GM12801 (cell line): ENCODE measurements around the gene MYO1D.

Source experiments
- TF ChIP-seq, protein P1 (sequence below): IDR thresholded peaks from one replicate; pipeline ENCODE4 v1.5.1; 2011; ENCODE audit warnings: control low read depth; ENCODE audit not compliant: insufficient read length; ENCODE audit errors: extremely low read depth

Gene MYO1D

DNA sequence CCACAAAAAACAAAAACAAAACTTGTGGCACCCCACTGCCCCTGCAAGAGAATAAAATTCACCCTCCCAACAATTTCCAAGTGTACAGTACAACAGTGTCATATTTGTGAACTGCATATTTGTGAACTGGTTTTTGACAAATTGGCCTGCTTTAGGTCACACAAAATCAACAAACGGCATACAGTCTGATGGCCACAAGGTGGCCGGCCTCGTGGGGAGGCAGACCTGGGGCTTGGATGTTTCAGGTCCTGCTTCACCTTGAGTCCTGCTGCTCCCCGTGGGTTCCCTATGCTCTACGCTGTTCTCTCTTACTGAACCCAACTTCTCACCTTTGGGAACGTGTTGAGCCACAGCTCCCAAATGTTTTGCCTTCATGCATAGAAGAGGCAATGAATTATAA lies 287.9 kb downstream of the MYO1D start:
- TF ChIP-seq, protein P1, sequence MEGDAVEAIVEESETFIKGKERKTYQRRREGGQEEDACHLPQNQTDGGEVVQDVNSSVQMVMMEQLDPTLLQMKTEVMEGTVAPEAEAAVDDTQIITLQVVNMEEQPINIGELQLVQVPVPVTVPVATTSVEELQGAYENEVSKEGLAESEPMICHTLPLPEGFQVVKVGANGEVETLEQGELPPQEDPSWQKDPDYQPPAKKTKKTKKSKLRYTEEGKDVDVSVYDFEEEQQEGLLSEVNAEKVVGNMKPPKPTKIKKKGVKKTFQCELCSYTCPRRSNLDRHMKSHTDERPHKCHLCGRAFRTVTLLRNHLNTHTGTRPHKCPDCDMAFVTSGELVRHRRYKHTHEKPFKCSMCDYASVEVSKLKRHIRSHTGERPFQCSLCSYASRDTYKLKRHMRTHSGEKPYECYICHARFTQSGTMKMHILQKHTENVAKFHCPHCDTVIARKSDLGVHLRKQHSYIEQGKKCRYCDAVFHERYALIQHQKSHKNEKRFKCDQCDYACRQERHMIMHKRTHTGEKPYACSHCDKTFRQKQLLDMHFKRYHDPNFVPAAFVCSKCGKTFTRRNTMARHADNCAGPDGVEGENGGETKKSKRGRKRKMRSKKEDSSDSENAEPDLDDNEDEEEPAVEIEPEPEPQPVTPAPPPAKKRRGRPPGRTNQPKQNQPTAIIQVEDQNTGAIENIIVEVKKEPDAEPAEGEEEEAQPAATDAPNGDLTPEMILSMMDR = no peak

- TF ChIP-seq, protein P1 = no peak
These were observed 288.8 kb downstream of the MYO1D start for GRCh38 chr17:32588135-32588534.

DNA sequence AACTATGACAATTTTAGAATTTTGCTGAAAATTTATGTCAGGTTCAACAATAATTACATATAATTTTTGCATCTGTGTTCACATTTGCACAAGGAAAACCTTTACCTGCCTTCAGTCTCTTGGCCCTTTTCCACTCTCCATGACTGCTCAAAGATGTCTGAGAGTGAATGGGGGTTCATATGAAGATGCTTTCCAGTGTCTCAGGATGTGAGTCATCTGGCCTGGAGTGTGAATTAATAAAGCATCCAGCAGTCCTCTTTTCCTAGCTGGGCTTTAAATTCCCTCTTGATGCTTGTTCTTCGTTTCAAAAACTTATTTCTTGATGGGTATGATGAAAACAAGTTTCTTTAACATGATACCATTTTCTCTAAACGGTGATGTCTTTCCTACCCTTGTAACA lies 290.3 kb downstream of the MYO1D start:
- TF ChIP-seq, protein P1 = no peak

DNA sequence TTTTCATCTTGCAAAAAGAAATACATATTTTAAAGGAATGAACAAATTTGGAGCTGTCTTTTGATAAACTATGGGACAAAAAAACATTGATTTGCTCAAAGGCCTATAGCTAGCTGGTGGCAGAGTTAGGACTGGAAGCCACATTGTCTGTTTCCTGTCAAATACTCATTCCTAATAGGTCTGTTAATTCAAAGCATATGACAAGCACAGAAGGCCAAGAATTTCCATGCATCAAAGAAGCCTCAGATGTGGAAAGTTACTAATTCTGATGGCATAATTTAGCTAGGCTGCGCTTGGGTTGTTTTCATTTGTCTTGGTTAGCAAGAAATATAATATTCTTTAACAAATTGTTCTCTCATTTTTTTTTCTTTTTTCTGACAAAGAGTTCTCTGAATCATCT lies 292.1 kb downstream of the MYO1D start:
- TF ChIP-seq, protein P1 = no peak

- TF ChIP-seq, protein P1 = no peak
These were observed 293.9 kb downstream of the MYO1D start for GRCh38 chr17:32583053-32583452.

GRCh38 chr17:32575852-32576251 lies 301.1 kb downstream of the MYO1D start:
- TF ChIP-seq, protein P1 = no peak

DNA sequence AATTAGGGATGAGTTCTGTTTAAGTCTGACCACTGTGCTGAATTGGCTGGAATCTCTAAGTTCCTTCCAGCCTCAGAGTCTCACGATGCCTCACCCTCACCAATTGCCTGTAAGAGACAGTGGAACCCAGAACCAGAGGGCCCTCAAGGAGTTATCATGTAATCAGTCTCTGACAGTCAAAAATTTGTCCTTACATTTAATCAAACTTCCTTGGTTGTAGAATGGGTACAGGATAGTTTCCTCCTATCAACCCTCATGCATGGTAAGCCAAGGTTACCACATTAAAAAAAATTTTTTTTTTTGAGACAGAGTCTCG lies 306.9 kb downstream of the MYO1D start:
- TF ChIP-seq, protein P1 = no peak
